RWPE1 (cell line): Measurements from ENCODE around the gene FHL1.
A peak's percentile ranks its signal among the peaks of the same experiment; 100 is the strongest.

ENCODE experiments used
- CTCF ChIA-PET: fragments of 350-600 bp; sonication (Branson Sonifier 250); formaldehyde crosslinking; extraction: SDS; loops from one replicate; lab custom pipeline; 2021; lab: Yijun Ruan, JAX
- POLR2A ChIA-PET: fragments of 400-600 bp; formaldehyde crosslinking; extraction: SDS; loops from one replicate; lab custom pipeline; 2020; ENCODE audit warnings: antibody characterized with exemption; ENCODE audit not compliant: low non-redundant PET; lab: Yijun Ruan, JAX
- DNase-seq: peaks from one replicate; pipeline ENCODE4 v3.0.0; 2012; ENCODE audit warnings: low spot score
- H3K27ac ChIP-seq: fragments of 450-650 bp; 2 replicates; pipeline ENCODE4 v1.5.1; 2017
- CTCF ChIP-seq: fragments of 450-650 bp; conservative IDR thresholded peaks from 2 replicates; pipeline ENCODE4 v1.5.1; 2017; ENCODE audit warnings: low read depth, mild to moderate bottlenecking

FHL1 gene

GRCh38 chrX:136156560-136157117 is 9.3 kb downstream of the FHL1 start:
- no peak for DNase-seq
- POLR2A ChIA-PET: no interaction called here
- no peak for TF ChIP-seq CTCF
- no peak overlapping the region for H3K27ac ChIP-seq
- CTCF ChIA-PET: no interaction called here

DNA sequence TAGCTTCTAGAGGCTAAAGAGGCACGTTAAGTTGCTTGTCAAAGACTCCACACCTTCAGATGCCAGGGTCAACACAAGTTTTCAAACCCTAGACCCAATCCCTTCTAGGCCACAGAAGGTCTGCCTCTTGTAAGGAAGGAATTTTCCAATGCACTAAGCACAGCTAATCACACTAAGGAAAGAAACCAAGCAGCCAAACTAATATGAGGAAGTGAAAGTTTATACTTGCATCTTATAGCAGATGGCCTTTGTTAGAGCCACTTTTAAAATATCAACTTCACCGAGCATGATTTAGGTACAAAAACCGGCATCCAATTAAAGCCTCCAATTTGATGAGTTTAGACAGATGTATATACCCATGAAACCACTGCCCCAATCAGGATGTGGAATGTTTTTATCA is 9.9 kb downstream of the FHL1 start:
- CTCF ChIA-PET: no interaction called here
- DNase-seq: no peak
- POLR2A ChIA-PET: no interaction called here
- TF ChIP-seq CTCF: no peak
- H3K27ac ChIP-seq: no peak overlapping the region

DNA sequence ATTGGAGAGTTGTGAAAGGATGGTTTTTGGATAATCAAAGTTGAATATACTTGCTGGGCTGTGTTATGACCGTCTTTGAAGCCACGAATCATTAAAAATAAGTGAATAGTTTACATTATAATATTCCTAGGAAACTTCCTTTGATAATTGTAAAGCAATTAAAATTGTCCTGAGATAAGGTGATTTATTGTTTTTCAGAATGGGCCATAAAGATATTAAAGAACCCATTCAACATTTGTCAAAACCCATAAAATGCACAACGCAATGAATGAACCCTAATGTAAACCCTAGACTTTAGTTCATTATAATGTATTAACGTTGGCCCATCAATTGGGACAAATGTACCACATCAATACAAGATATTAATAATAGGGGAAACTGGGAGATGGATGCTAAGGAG is 11.4 kb downstream of the FHL1 start:
- POLR2A ChIA-PET: no interaction called here
- no peak for TF ChIP-seq CTCF
- no peak overlapping the region for H3K27ac ChIP-seq
- CTCF ChIA-PET: no interaction called here
- no peak for DNase-seq

DNA sequence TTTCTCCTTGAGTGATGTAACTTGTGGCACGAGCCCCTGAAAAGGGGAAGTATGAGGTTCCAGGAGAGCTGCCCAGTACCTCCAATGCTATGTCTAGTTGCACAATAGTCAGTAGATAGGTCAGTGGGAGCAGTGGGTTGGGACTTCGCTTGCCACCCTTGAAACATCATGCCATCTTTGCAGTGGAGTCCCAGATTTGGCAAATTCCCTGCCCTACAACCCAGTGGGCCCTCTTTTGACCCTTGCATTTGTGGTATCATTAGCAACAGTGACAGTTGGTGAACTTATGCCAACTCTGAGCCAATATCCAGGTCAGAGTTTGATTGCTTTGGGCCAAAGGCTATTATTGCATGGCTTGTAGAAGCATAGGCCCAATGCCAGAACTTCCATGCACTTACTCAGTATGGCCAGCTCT is 12.3 kb downstream of the FHL1 start:
- DNase-seq: no peak
- POLR2A ChIA-PET: no interaction called here

DNA sequence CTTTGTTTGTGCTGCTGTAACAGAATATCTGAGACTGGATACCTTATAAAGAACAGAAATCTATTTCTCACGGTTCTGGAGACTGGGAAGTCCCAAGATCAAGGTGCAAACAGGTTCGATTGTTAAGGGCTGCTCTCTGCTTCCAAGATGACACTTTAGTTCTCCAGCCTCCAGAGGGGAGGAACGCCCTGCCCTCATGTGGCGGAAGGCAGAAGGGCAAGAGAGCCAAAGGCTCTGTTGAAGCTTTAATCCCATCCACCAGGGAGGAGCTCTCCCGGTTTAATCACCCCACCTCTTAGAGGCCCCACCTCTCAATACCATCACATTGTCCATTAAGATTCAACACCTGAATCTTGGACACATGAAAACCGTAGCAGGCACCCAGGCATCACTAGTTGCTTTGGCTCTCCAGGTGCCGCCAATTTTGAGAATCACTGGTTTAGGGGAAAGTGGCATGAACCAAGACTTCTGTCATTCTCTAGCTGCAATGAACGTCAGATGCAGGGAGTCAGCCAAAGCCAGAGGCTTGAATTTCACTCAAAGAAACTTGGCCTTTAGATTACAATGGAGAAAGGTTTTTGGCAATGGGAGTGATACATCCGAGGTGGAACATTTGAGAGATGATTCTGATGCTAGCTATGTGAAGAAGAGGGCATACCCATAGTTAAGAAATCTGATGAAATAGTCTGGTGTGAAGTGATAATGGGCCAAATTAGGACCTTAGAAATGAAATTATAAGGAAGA is 15.7 kb downstream of the FHL1 start:
- DNase-seq: peak; percentile 41
- ChIA-PET CTCF (interaction anchor here (0.6 to 2.7 kb wide), 7 partner anchors 8 to 546 kb away, joined by 3 to 18 read pairs (median 4); no protein-coding TSS in a partner anchor), POLR2A (no interaction called here)
- TF ChIP-seq CTCF: peak; percentile 50
- no peak overlapping the region for H3K27ac ChIP-seq

More for the DNA sequence above, 12.3 kb downstream of the FHL1 start:
- CTCF ChIA-PET: no interaction called here
- TF ChIP-seq CTCF: no peak
- H3K27ac ChIP-seq: no peak overlapping the region

DNA sequence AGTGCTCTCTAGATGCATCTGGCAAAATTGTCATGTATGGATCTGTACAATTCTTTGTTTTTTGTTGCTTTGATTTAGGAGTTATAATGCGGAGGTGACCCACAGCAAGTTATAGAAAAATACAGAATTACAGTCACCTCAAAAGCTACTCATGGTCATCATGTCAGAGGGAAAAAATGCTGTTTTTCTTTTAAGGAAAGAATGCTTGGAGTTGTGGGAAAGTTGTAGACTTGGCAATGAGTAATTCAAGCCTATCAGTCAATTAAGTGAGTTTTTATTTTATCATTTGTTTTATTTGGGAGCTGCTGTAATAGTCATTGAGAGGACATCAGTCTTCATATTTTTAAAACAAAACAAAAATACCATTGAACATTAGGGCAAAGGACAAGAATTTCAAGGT is 16.4 kb downstream of the FHL1 start:
- CTCF ChIA-PET: interaction anchor here (0.6 to 2.7 kb wide), 3 partner anchors 61 to 136 kb away, joined by 3 to 18 read pairs (median 6); no protein-coding TSS in a partner anchor
- TF ChIP-seq CTCF: no peak
- POLR2A ChIA-PET: no interaction called here

More for the DNA sequence above, 16.4 kb downstream of the FHL1 start:
- DNase-seq: no peak
- no peak overlapping the region for H3K27ac ChIP-seq
